Measurements from ENCODE around the gene OVCA2.

Gene OVCA2

DNA sequence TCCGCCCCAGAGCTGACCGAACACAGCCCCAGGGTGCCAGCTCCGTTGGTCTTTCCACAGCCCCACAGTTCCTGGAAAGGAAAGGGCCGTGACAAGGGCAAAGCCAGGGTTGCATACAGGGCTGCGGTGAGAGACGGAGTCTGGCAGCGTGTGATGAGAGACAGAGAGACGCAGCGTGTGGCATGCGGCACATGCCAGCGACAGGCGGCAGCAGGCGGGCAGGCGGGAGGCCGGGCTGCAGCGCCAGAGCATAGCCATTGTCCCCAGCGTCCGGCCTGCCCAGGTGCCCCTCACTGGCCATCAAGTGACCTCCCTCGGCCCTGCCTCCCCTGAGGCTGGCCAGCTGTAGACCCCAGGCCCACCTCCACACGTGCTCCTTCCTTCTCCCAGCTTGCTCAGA, 25.3 kb upstream of the OVCA2 start:
- TF ChIP-seq, protein P1, sequence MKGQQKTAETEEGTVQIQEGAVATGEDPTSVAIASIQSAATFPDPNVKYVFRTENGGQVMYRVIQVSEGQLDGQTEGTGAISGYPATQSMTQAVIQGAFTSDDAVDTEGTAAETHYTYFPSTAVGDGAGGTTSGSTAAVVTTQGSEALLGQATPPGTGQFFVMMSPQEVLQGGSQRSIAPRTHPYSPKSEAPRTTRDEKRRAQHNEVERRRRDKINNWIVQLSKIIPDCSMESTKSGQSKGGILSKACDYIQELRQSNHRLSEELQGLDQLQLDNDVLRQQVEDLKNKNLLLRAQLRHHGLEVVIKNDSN (IDR thresholded peaks at IDR 0.05): no peak
- TF ChIP-seq RAD21 (IDR thresholded peaks at IDR 0.05; ENCODE audit: low read depth) (no peak), YY1 (IDR thresholded peaks at IDR 0.05; ENCODE audit: low read depth) (no peak), EGR1 (IDR thresholded peaks at IDR 0.05) (no peak), TAF1 (IDR thresholded peaks at IDR 0.05; ENCODE audit: low read depth) (no peak), CREB1 (IDR thresholded peaks at IDR 0.05; ENCODE audit: low read depth) (no peak), ZBTB7A (IDR thresholded peaks at IDR 0.05; ENCODE audit: low read depth) (no peak), NFIC (IDR thresholded peaks at IDR 0.05) (no peak), MAX (IDR thresholded peaks at IDR 0.05) (no peak), FOXM1 (IDR thresholded peaks at IDR 0.05; ENCODE audit: borderline replicate concordance, low read depth) (no peak), CEBPB (IDR thresholded peaks at IDR 0.05) (no peak)
- TF ChIP-seq, protein P2, sequence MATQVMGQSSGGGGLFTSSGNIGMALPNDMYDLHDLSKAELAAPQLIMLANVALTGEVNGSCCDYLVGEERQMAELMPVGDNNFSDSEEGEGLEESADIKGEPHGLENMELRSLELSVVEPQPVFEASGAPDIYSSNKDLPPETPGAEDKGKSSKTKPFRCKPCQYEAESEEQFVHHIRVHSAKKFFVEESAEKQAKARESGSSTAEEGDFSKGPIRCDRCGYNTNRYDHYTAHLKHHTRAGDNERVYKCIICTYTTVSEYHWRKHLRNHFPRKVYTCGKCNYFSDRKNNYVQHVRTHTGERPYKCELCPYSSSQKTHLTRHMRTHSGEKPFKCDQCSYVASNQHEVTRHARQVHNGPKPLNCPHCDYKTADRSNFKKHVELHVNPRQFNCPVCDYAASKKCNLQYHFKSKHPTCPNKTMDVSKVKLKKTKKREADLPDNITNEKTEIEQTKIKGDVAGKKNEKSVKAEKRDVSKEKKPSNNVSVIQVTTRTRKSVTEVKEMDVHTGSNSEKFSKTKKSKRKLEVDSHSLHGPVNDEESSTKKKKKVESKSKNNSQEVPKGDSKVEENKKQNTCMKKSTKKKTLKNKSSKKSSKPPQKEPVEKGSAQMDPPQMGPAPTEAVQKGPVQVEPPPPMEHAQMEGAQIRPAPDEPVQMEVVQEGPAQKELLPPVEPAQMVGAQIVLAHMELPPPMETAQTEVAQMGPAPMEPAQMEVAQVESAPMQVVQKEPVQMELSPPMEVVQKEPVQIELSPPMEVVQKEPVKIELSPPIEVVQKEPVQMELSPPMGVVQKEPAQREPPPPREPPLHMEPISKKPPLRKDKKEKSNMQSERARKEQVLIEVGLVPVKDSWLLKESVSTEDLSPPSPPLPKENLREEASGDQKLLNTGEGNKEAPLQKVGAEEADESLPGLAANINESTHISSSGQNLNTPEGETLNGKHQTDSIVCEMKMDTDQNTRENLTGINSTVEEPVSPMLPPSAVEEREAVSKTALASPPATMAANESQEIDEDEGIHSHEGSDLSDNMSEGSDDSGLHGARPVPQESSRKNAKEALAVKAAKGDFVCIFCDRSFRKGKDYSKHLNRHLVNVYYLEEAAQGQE (IDR thresholded peaks at IDR 0.05; ENCODE audit: low read depth): no peak

- TF ChIP-seq MAX (IDR thresholded peaks at IDR 0.05) (no peak), FOXM1 (IDR thresholded peaks at IDR 0.05; ENCODE audit: borderline replicate concordance, low read depth) (no peak), EP300 (IDR thresholded peaks at IDR 0.05; ENCODE audit: borderline replicate concordance) (no peak), TAF1 (IDR thresholded peaks at IDR 0.05; ENCODE audit: low read depth) (no peak), ZBTB7A (IDR thresholded peaks at IDR 0.05; ENCODE audit: low read depth) (no peak)
Measured at GRCh38 chr17:2017274-2017941, 24.4 kb upstream of the OVCA2 start.

DNA sequence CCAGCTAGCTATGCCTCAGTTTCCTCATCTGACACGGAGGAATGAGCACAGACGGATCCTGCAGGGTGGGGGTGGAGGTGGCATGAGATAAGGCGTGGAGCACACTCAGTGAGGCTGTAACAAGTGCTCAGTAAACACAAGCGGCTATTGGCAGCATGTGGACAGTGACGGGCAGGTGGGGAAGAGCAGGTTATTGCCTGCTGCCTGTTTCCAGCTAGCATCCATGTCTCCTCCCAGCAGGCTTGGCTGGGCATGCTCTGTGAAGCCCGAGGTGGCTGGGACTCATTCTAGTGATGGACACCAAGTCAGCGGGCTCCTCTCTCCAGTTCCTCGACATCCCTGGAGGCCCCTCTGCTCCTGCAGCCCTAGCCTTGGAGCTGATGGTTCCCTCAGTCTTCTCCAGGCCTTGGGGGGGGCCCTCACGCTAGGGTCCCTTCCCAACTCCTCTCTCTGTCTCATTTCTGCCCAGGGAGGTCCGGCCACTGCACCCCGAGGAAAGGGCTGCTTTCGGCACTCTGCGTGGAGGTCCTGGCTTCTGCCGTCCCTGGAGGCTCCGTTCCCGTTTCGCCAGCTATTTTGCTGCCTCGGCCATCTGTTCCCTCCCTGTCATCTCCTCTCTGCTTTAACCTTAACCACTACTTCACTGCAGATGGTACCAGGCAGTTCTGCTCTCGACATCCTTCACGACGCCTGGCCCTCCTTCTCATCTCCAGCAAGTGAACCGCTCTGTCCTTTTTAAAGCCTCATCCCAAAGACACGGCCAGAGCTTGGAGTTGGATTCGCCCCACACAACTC, 22.9 kb upstream of the OVCA2 start:
- TF ChIP-seq FOXM1 (IDR thresholded peaks at IDR 0.05; ENCODE audit: borderline replicate concordance, low read depth): no peak
- no peak for TF ChIP-seq MAX (IDR thresholded peaks at IDR 0.05)
- TF ChIP-seq, protein P2 (IDR thresholded peaks at IDR 0.05; ENCODE audit: low read depth): no peak
- no peak for TF ChIP-seq NFIC (IDR thresholded peaks at IDR 0.05)
- no peak for TF ChIP-seq EGR1 (IDR thresholded peaks at IDR 0.05)

- TF ChIP-seq FOXM1 (IDR thresholded peaks at IDR 0.05; ENCODE audit: borderline replicate concordance, low read depth): no peak
- no peak for TF ChIP-seq MAX (IDR thresholded peaks at IDR 0.05)
- TF ChIP-seq RAD21 (IDR thresholded peaks at IDR 0.05; ENCODE audit: low read depth): no peak
- TF ChIP-seq, protein P2 (IDR thresholded peaks at IDR 0.05; ENCODE audit: low read depth): no peak
- TF ChIP-seq CREB1 (IDR thresholded peaks at IDR 0.05; ENCODE audit: low read depth): no peak
- no peak for TF ChIP-seq CEBPB (IDR thresholded peaks at IDR 0.05)
- no peak for TF ChIP-seq TAF1 (IDR thresholded peaks at IDR 0.05; ENCODE audit: low read depth)
Measured at GRCh38 chr17:2019723-2020122, 22.1 kb upstream of the OVCA2 start.

DNA sequence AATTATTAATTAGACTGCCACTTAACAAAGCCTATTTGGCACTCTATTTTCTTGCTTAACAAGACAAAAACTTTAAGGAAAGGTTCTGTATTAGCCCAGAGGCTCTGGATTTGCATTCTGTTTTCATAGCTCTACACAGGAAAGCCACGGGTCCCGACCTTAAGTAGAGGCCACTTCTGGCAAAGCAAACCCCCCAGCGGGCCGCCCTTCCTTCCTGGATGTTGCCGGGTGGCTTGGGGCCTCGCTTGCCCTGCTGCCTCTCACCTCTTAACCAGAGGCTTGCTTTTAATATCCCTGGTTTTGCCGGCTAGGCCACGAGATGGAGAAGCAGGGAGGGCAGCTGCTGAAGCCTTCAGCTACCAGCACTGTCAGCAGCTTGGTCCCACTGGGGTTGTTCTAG, 21.1 kb upstream of the OVCA2 start:
- no peak for TF ChIP-seq CREB1 (IDR thresholded peaks at IDR 0.05; ENCODE audit: low read depth)
- TF ChIP-seq, protein P1 (IDR thresholded peaks at IDR 0.05): no peak
- no peak for TF ChIP-seq TEAD4 (IDR thresholded peaks at IDR 0.05)
- no peak for TF ChIP-seq EP300 (IDR thresholded peaks at IDR 0.05; ENCODE audit: borderline replicate concordance)
- TF ChIP-seq TCF12 (IDR thresholded peaks at IDR 0.05; ENCODE audit: low read depth): no peak
- TF ChIP-seq YY1 (IDR thresholded peaks at IDR 0.05; ENCODE audit: low read depth): no peak
- TF ChIP-seq EGR1 (IDR thresholded peaks at IDR 0.05): no peak
- no peak for TF ChIP-seq MAX (IDR thresholded peaks at IDR 0.05)
- no peak for TF ChIP-seq CEBPB (IDR thresholded peaks at IDR 0.05)
- TF ChIP-seq TAF1 (IDR thresholded peaks at IDR 0.05; ENCODE audit: low read depth): no peak
- TF ChIP-seq ZBTB7A (IDR thresholded peaks at IDR 0.05; ENCODE audit: low read depth): no peak
- no peak for TF ChIP-seq NFIC (IDR thresholded peaks at IDR 0.05)
- no peak for TF ChIP-seq RAD21 (IDR thresholded peaks at IDR 0.05; ENCODE audit: low read depth)
- TF ChIP-seq FOXM1 (IDR thresholded peaks at IDR 0.05; ENCODE audit: borderline replicate concordance, low read depth): no peak
- TF ChIP-seq, protein P2 (IDR thresholded peaks at IDR 0.05; ENCODE audit: low read depth): no peak

Measured in Ishikawa (cell line).